Measurements from ENCODE around the gene NOXO1. TPM values are rescaled to one million over a fixed set of nuclear protein-coding genes. Genes with fewer than 3 reads are reported as not detected.
"Not testable (repeated sequence)": the region's sequence is repeated elsewhere in the genome, so short reads cannot be mapped to it uniquely, and the experiment has no call there.

NOXO1 gene
- total RNA-seq, 6 donors from 2014 or later = 2.1 to 5.4 (median 5.0) TPM; not detected in 1

DNA sequence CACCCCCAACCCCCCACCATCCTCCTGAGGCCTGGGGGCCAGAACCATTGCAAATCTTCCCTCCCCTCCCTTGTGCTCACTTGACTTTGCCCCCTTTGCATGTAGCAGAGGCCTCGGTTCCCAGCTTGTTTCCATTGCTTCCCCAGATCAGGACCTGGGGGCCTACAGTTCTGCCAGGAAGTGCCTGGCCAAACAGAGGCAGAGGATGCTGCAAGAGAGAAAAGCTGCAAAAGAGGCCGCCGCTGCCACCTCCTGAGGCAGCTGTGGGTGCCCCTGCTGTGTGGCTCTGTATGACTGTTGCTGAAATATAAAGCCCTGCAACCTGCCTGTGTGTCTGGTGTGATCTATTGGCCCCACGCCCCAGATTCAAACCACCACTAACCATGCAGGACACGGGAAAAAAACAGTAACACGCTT lies 19.6 kb downstream of the NOXO1 start:
- 55 to 78% methylated on average over 4 to 6 of the region's 6 CpGs for WGBS, 2 donors
- H3K4me1 ChIP-seq = peaks cover 30 to 54% (median 34%) of the 10 kb centered on the region in 4 donors

DNA sequence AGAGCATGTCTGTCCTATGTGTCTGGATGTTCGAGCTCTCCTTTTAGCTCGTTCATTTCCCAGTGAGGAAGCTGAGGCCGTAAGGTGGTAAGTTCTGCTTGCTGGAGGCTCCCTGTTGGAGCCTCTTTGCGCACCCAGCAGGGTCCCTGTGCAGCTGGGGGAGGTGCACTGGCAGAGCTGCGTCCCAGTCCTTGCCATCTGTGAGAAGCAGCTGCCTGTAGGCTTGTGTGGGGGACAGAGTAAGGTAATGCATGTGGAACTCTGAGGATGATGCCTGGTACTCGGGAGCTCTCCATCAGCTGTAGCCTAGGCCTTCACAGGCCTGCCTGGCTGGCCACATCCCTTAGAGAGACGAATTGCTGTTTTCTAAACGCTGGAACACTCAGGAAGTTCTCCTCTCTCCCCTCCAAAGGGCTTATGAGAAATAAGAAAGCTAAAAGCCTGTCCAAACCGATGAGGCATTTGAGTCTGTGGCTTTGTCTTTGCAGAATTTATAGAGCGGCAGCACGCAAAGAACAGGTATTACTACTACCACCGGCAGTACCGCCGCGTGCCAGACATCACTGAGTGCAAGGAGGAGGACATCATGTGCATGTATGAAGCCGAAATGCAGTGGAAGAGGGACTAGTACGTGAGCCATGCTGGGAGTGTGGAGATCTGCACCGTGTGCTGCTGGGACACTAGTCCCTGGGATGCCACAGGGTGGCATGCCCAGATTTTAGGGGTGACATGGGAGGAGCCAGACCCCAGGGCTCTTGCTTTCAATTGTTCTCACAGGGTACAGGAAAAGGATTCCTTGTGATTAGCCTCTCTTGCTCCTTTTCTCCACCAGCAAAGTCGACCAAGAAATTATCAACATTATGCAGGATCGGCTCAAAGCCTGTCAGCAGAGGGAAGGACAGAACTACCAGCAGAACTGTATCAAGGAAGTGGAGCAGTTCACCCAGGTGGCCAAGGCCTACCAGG lies 20.3 kb downstream of the NOXO1 start:
- WGBS, 2 donors = 63 to 64% methylated on average over 14 to 20 of the region's 20 CpGs

More for the DNA sequence above, 19.6 kb downstream of the NOXO1 start:
- no peaks in the 10 kb centered on the region for H3K9me3 ChIP-seq
- no peak for DNase-seq
- no peaks in the 10 kb centered on the region for H3K27me3 ChIP-seq
- peaks cover 14 to 34% (median 23%) of the 10 kb centered on the region in 4 donors for H3K36me3 ChIP-seq
- ATAC-seq (ENCODE audit: low FRiP score in 2 of 2) = no peak
- H3K4me3 ChIP-seq = no peak overlapping the region
- H3K27ac ChIP-seq = peak overlapping the region in 1 of 4 donors; percentile 5
- TF ChIP-seq, protein P1, sequence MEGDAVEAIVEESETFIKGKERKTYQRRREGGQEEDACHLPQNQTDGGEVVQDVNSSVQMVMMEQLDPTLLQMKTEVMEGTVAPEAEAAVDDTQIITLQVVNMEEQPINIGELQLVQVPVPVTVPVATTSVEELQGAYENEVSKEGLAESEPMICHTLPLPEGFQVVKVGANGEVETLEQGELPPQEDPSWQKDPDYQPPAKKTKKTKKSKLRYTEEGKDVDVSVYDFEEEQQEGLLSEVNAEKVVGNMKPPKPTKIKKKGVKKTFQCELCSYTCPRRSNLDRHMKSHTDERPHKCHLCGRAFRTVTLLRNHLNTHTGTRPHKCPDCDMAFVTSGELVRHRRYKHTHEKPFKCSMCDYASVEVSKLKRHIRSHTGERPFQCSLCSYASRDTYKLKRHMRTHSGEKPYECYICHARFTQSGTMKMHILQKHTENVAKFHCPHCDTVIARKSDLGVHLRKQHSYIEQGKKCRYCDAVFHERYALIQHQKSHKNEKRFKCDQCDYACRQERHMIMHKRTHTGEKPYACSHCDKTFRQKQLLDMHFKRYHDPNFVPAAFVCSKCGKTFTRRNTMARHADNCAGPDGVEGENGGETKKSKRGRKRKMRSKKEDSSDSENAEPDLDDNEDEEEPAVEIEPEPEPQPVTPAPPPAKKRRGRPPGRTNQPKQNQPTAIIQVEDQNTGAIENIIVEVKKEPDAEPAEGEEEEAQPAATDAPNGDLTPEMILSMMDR (IDR thresholded peaks at IDR 0.05) = no peak
- TF ChIP-seq POLR2AphosphoS5 (IDR thresholded peaks at IDR 0.05) (no peak), POLR2A (IDR thresholded peaks at IDR 0.05) (no peak), EP300 (IDR thresholded peaks at IDR 0.05) (no peak)

DNA sequence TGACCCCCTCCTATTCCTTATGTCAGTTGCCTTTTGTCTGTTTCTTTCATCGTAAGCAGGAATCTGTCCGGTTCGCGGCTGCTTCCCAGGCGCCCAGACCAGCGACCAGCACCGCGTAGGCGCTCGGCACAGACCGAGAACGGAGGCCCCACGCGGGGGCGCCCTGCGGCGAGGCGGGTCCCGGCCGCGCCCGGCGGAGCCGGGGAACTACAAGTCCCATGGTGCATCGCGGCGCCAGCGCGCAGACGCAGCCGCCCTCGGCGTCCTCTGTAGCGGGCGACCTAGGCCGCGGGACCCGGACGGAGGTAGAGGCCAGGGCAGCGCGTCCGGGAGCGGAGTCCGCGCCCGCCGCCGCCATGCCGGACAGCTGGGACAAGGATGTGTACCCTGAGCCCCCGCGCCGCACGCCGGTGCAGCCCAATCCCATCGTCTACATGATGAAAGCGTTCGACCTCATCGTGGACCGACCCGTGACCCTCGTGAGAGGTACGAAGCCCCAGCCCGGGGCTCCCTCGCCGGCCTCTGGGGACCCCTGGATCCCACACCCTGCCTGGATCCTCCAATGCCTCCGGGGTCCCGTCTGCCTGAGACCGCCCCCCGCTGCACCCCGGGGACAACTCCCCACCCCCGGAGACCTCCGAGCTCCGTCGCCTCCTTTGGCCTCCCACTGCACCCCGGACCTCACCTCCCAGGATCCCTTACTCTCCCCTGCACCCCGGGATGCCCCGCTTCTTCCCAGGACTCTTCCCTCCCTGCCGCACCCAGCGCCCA lies 21.8 kb downstream of the NOXO1 start, which contains the start of gene NDUFB10:
NDUFB10 (plus strand) TSS at position 270 of the 771 bp plus-strand sequence; CDS start at position 357, 87 bp downstream.
- no peaks in the 10 kb centered on the region for H3K9me3 ChIP-seq
- H3K27ac ChIP-seq = peak within 1 kb of the TSS; percentile 79 to 94 (median 90)
- 0 to 1% methylated on average over 23 to 71 of the region's 79 CpGs for WGBS, 2 donors
- H3K36me3 ChIP-seq = peaks cover 14 to 34% (median 23%) of the 10 kb centered on the region in 4 donors
- DNase-seq (peak; percentile 95 to 99), ATAC-seq (ENCODE audit: low FRiP score in 2 of 2) (peak; percentile 95 to 98)
- peak within 1 kb of the TSS; percentile 72 to 96 (median 94) for H3K4me3 ChIP-seq
- H3K27me3 ChIP-seq = no peaks in the 10 kb centered on the region
- H3K4me1 ChIP-seq = peaks cover 21 to 43% (median 26%) of the 10 kb centered on the region in 4 donors
- TF ChIP-seq, protein P1 (IDR thresholded peaks at IDR 0.05) = peak; percentile 60 to 92 (median 76)
- TF ChIP-seq POLR2A (IDR thresholded peaks at IDR 0.05) = peak in 3 of 4 donors; percentile 1 to 97 (median 97)
- peak; percentile 87 to 97 for TF ChIP-seq POLR2AphosphoS5 (IDR thresholded peaks at IDR 0.05)
- TF ChIP-seq EP300 (IDR thresholded peaks at IDR 0.05) = no peak

More for the DNA sequence above, 20.3 kb downstream of the NOXO1 start:
- TF ChIP-seq, protein P1 (IDR thresholded peaks at IDR 0.05) = no peak
- TF ChIP-seq EP300 (IDR thresholded peaks at IDR 0.05) = no peak
- no peak for TF ChIP-seq POLR2A (IDR thresholded peaks at IDR 0.05)
- TF ChIP-seq POLR2AphosphoS5 (IDR thresholded peaks at IDR 0.05) = no peak
- no peak for ATAC-seq (ENCODE audit: low FRiP score in 2 of 2)
- peaks cover 27 to 51% (median 32%) of the 10 kb centered on the region in 4 donors for H3K4me1 ChIP-seq
- no peaks in the 10 kb centered on the region for H3K27me3 ChIP-seq
- peak overlapping the region in 1 of 4 donors; percentile 94 for H3K4me3 ChIP-seq
- no peak for DNase-seq
- peaks cover 14 to 34% (median 23%) of the 10 kb centered on the region in 4 donors for H3K36me3 ChIP-seq
- H3K9me3 ChIP-seq = no peaks in the 10 kb centered on the region
- H3K27ac ChIP-seq = peak overlapping the region in 1 of 4 donors; percentile 94

DNA sequence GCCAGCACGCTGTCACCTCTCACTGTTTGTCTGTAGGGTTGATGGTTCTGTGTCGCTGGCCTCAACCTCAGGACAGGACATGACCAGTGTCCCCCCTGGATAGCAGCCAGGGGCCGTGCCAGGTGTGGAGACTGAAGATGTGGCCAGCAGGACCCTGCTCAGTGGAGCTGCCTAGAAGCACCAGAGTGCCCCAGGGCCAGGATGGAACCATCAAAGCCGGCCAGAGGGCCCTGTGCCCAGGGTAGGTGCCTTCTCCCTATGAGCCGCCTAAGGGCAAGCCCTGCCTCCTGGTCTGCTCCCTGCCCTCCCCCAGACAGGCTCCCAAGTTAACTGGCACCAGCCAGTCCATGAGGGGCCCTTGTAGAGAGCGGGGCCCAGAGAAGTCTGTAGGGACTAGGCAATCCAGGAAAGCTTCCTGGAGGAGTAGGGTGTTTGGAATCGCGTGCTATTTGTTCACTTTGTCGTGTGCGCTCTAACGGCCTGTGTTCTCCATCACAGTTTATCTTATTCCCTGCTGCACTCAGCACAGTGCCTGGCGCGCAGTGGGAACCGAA lies 22.5 kb downstream of the NOXO1 start:
- Histone ChIP-seq H3K4me1 (peaks cover 21 to 38% (median 24%) of the 10 kb centered on the region in 4 donors), H3K27me3 (no peaks in the 10 kb centered on the region), H3K27ac (peak overlapping the region; percentile 79 to 94 (median 90)), H3K4me3 (peak overlapping the region in 3 of 4 donors; percentile 72 to 95 (median 94)), H3K9me3 (no peaks in the 10 kb centered on the region), H3K36me3 (peaks cover 14 to 32% (median 23%) of the 10 kb centered on the region in 4 donors)
- ATAC-seq (ENCODE audit: low FRiP score in 2 of 2) = peak; percentile 0 to 35
- DNase-seq = no peak
- TF ChIP-seq POLR2AphosphoS5 (IDR thresholded peaks at IDR 0.05) (no peak), POLR2A (IDR thresholded peaks at IDR 0.05) (no peak)
- TF ChIP-seq, protein P1 (IDR thresholded peaks at IDR 0.05) = no peak
- WGBS, 2 donors = 19 to 41% methylated on average over 8 to 13 of the region's 14 CpGs

DNA sequence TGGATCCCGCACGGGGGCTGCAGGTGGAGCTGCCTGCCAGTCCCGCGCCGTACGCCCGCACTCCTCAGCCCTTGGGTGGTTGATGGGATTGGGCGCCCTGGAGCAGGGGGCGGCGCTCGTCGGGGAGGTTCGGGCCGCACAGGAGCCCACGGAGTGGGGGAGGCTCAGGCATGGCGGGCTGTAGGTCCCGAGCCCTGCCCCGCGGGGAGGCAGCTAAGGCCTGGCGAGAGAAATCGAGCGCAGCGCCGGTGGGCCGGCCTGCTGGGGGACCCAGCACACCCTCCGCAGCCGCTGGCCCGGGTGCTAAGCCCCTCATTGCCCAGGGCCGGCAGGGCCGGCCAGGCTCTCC lies 23.2 kb downstream of the NOXO1 start:
- H3K4me3 ChIP-seq; H3K27me3 ChIP-seq; ATAC-seq (ENCODE audit: low FRiP score in 2 of 2); H3K27ac ChIP-seq; H3K9me3 ChIP-seq: not testable (repeated sequence)
- 76 to 87% methylated on average over 7 to 10 of the region's 30 CpGs for WGBS, 2 donors
- H3K36me3 ChIP-seq = peaks cover 14 to 25% (median 21%) of the 10 kb centered on the region in 4 donors
- peaks cover 16 to 31% (median 20%) of the 10 kb centered on the region in 4 donors for H3K4me1 ChIP-seq
- peak in 1 of 2 donors; percentile 84 for DNase-seq

DNA sequence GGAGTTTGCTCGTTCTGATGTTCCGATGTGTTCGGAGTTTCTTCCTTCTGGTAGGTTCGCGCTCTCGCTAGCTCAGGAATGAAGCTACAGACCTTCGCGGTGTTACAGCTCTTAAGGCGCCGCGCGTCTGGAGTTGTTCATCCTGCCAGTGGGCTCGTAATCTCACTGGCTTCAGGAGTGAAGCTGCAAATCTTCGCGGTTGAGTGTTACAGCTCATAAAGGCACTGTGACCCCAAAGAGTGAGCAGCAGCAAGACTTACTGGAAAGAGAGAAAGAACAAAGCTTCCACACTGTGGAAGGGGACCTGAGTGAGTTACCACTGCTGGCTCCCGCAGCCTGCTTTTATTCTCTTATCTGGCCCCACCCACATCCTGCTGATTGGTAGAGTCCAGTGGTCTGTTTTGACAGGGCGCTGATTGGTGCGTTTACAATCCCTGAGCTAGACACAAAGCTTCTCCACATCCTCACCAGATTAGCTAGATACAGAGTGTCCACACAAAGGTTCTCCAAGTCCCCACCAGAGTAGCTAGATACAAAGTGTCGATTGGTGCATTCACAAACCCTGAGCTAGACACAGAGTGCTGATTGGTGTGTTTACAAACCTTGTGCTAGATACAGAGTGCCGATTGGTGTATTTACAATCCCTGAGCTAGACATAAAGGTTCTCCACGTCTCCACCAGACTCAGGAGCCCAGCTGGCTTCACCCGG lies 23.7 kb downstream of the NOXO1 start:
- H3K27ac ChIP-seq; DNase-seq; ATAC-seq (ENCODE audit: low FRiP score in 2 of 2); H3K9me3 ChIP-seq; H3K4me3 ChIP-seq; H3K27me3 ChIP-seq: not testable (repeated sequence)
- WGBS, 2 donors = 88% methylated on average over 16 to 20 of the region's 22 CpGs
- Histone ChIP-seq H3K36me3 (peaks cover 14 to 20% (median 15%) of the 10 kb centered on the region in 4 donors), H3K4me1 (peaks cover 13 to 27% (median 18%) of the 10 kb centered on the region in 4 donors)

Measured in upper lobe of left lung (tissue), 6 donors.